NCI-H187 treated with DMSO at 0.1 percent for 48 hours (cell line): ENCODE results near the gene SCUBE2.
"Not testable (repeated sequence)": the region's sequence is repeated elsewhere in the genome, so short reads cannot be mapped to it uniquely, and the experiment has no call there.

Experiments used
- DNase-seq: peaks from one replicate; lab custom pipeline; 2025; lab: John Stamatoyannopoulos, UW

Gene SCUBE2

GRCh38 chr11:9040410-9040809, 51.0 kb downstream of the SCUBE2 start:
- no peak for DNase-seq

GRCh38 chr11:9039863-9040262, 51.5 kb downstream of the SCUBE2 start:
- no peak for DNase-seq

- no peak for DNase-seq
Measured at GRCh38 chr11:9039198-9039597, 52.2 kb downstream of the SCUBE2 start.

GRCh38 chr11:9038541-9038940, 52.9 kb downstream of the SCUBE2 start:
- DNase-seq, result no peak

- DNase-seq, result no peak
Measured at GRCh38 chr11:9037963-9038362, 53.4 kb downstream of the SCUBE2 start.

GRCh38 chr11:9037046-9037780, 54.2 kb downstream of the SCUBE2 start:
- DNase-seq, result no peak

- no peak for DNase-seq
Measured at GRCh38 chr11:9030601-9031000, 60.8 kb downstream of the SCUBE2 start.

GRCh38 chr11:9029422-9029821, 62.0 kb downstream of the SCUBE2 start:
- no peak for DNase-seq

- DNase-seq, result no peak
Measured at GRCh38 chr11:9028581-9028980, 62.8 kb downstream of the SCUBE2 start.

GRCh38 chr11:9025101-9025850, 66.1 kb downstream of the SCUBE2 start:
- no peak for DNase-seq

- no peak for DNase-seq
Measured at GRCh38 chr11:9022961-9023680, 68.3 kb downstream of the SCUBE2 start.

- no peak for DNase-seq
Measured at GRCh38 chr11:9020916-9021315, 70.5 kb downstream of the SCUBE2 start.

GRCh38 chr11:9019861-9020260, 71.5 kb downstream of the SCUBE2 start:
- DNase-seq, result no peak

GRCh38 chr11:9017773-9018172, 73.6 kb downstream of the SCUBE2 start:
- DNase-seq, result no peak

GRCh38 chr11:9016916-9017642, 74.3 kb downstream of the SCUBE2 start:
- DNase-seq, result no peak

- DNase-seq, result peak; percentile 51
Measured at GRCh38 chr11:9015677-9016076, 75.7 kb downstream of the SCUBE2 start.

GRCh38 chr11:9014826-9015225, 76.6 kb downstream of the SCUBE2 start:
- DNase-seq, result no peak

- DNase-seq, result no peak
Measured at GRCh38 chr11:9013373-9013772, 78.0 kb downstream of the SCUBE2 start.

GRCh38 chr11:9009538-9009937, 81.9 kb downstream of the SCUBE2 start:
- DNase-seq, result not testable (repeated sequence)

- DNase-seq, result no peak
Measured at GRCh38 chr11:9008661-9009060, 82.7 kb downstream of the SCUBE2 start.

- DNase-seq, result no peak
Measured at GRCh38 chr11:9008011-9008550, 83.3 kb downstream of the SCUBE2 start.

- DNase-seq, result no peak
Measured at GRCh38 chr11:9005087-9005486, 86.3 kb downstream of the SCUBE2 start.
